Stimulated activated effector memory CD8-positive, alpha-beta T cell treated with anti-CD3 and anti-CD28 coated beads, Interleukin-12 subunit alpha, Interleukin-12 subunit beta, amount 100 ng/mL, for 72 hours (primary cell): ENCODE measurements around the gene DND1.
"Not testable (repeated sequence)": the region's sequence is repeated elsewhere in the genome, so short reads cannot be mapped to it uniquely, and the experiment has no call there.

Experiments
- ATAC-seq: fragments of 150-1000 bp; cut with Tn5 transposase; 2 replicates; pipeline ENCODE4 v1.10.0; 2021
- DNase-seq, 2 donors: peaks; one replicate each; pipeline ENCODE4 v3.0.0; 2021 to 2022; ENCODE audit warnings: low spot score in 2 of 2
- H3K27ac Mint-ChIP-seq: one replicate; pipeline ENCODE4 v1.8.0; 2022; ENCODE audit warnings: mild to moderate bottlenecking, mixed read lengths
- H3K36me3 Mint-ChIP-seq: one replicate; pipeline ENCODE4 v1.8.0; 2022; ENCODE audit warnings: mild to moderate bottlenecking, mixed read lengths
- H3K4me1 Mint-ChIP-seq: one replicate; pipeline ENCODE4 v1.8.0; 2022; ENCODE audit warnings: mixed read lengths
- H3K4me3 Mint-ChIP-seq: one replicate; pipeline ENCODE4 v1.8.0; 2022; ENCODE audit warnings: mild to moderate bottlenecking, mixed read lengths
- H3K9me3 Mint-ChIP-seq: one replicate; pipeline ENCODE4 v1.8.0; 2022; ENCODE audit warnings: mixed read lengths

DND1 gene

DNA sequence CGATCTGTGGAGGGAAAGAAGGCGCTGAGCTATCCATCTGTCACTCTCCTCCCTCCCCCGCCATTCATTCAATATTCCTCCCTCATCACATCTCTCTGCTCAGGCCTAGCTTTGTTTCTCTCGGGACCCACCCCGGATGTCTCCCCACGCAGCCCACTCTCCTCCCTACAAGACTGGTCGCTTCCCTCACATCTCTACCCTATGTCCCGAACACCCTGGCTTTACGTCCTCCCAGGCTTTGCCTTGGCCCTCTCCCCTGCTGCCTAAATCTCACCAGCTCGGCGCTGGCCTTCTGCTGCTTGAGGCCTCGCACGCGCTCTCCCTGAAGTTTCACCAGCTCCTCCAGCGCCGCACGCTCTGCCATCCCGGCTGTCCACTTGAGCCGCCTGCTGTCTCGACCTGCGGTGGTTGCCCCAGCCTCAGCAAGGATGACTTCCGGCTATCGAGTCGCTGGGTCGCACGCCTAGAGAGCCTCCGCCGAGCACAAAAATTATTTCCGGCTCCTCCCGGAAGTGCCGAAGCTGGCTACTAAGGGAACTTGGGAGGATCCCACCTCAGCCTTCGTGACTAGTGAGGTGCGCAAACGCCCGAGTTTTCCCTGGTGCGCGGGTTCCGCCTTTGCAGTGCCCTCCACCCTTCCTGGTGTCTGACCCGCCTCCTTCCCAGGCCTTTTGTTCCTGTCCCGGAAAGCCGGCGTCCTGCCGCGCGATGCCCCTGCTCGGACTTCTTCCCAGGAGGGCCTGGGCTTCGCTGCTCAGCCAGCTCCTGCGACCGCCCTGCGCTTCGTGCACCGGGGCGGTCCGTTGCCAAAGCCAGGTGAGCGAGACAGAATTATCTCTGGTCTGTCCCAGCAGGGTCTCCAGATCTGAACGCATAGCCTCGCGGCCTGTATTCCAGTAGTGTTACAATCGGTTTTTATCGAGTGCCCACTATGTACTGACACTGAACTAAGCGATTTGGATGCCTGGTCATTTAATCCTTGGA lies 17.9 kb upstream of the DND1 start, which contains the start of the genes HARS1 and HARS2:
Gene HARS1 (minus strand): TSS at position 430 of the 984 bp plus-strand sequence. CDS start 66 bp downstream, at position 364.
Gene HARS2 (plus strand): TSS at position 515 of the 984 bp plus-strand sequence. CDS start 194 bp downstream, at position 709.
- Mint-ChIP-seq H3K4me3 (peak within 1 kb of the TSS; percentile 97), H3K27ac (peak within 1 kb of the TSS; percentile 96), H3K4me1 (peaks cover 29% of the 10 kb centered on the region), H3K9me3 (no peaks in the 10 kb centered on the region), H3K36me3 (peaks cover 85% of the 10 kb centered on the region)
- peak; percentile 97 for ATAC-seq
- DNase-seq: peak; percentile 63 to 91

GRCh38 chr5:140690376-140690932 lies 17.1 kb upstream of the DND1 start:
- Mint-ChIP-seq H3K4me3 (peak overlapping the region; percentile 97), H3K36me3 (peaks cover 85% of the 10 kb centered on the region), H3K4me1 (peaks cover 29% of the 10 kb centered on the region), H3K27ac (peak overlapping the region; percentile 96), H3K9me3 (no peaks in the 10 kb centered on the region)
- no peak for DNase-seq
- ATAC-seq: peak; percentile 4

DNA sequence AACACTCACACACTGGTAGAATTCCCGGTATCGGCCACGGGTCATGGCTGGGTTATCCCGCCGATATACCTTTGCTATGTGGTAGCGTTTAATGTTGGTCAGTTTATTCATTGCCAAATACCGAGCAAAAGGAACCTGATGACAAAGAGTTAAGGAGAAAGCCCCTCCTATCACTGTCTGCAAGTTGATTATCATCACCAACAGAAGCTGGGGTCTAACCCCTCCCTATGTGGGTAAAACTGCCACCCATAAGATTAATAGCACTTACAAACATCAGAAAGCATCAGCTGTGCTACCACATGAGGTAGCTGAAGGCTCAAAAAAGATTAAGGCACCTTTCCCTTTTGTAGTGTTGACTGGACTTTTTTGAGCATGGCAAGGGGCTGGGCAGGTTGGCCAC lies 5.6 kb upstream of the DND1 start:
- Mint-ChIP-seq H3K27ac (peak overlapping the region; percentile 64), H3K4me3 (no peak overlapping the region)

DNA sequence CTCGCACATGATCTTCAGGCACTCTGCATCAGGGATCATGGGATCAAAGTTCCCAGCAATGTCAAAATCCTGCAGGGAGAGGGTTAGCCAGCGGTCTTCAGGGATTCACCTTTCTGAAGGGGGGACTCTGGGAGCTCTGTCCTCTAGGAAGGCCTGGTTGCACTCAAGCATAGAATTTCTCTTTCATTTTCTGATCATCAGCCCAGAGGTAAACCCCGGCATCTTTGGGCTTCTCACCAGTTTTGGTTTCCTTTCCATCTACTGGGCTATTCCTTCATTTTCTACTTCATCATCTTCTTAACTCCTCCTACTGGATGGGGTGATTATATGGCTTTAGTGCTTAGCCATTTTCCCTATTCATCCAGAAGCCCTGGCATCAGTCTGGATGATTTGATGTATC lies 4.6 kb upstream of the DND1 start:
- ATAC-seq (no peak), DNase-seq (no peak)
- peaks cover 96% of the 10 kb centered on the region for H3K36me3 Mint-ChIP-seq
- H3K27ac Mint-ChIP-seq: peak overlapping the region; percentile 23
- no peaks in the 10 kb centered on the region for H3K9me3 Mint-ChIP-seq
- H3K4me1 Mint-ChIP-seq: no peaks in the 10 kb centered on the region
- no peak overlapping the region for H3K4me3 Mint-ChIP-seq

More for the DNA sequence above, 5.6 kb upstream of the DND1 start:
- no peak for ATAC-seq
- Mint-ChIP-seq H3K4me1 (no peaks in the 10 kb centered on the region), H3K9me3 (no peaks in the 10 kb centered on the region), H3K36me3 (peaks cover 93% of the 10 kb centered on the region)
- DNase-seq: no peak

GRCh38 chr5:140674629-140675028 lies 1.3 kb upstream of the DND1 start:
- H3K36me3 Mint-ChIP-seq: peaks cover 97% of the 10 kb centered on the region
- H3K9me3 Mint-ChIP-seq: no peaks in the 10 kb centered on the region
- DNase-seq (no peak), ATAC-seq (no peak)
- H3K4me3 Mint-ChIP-seq: no peak overlapping the region
- no peaks in the 10 kb centered on the region for H3K4me1 Mint-ChIP-seq
- H3K27ac Mint-ChIP-seq: peak overlapping the region; percentile 60

- no peaks in the 10 kb centered on the region for H3K4me1 Mint-ChIP-seq
- H3K36me3 Mint-ChIP-seq: peaks cover 97% of the 10 kb centered on the region
- H3K27ac Mint-ChIP-seq: peak overlapping the region; percentile 60
- no peaks in the 10 kb centered on the region for H3K9me3 Mint-ChIP-seq
- DNase-seq (no peak), ATAC-seq (no peak)
- H3K4me3 Mint-ChIP-seq: no peak overlapping the region
These were observed 835 bp upstream of the DND1 start for GRCh38 chr5:140674211-140674610.

DNA sequence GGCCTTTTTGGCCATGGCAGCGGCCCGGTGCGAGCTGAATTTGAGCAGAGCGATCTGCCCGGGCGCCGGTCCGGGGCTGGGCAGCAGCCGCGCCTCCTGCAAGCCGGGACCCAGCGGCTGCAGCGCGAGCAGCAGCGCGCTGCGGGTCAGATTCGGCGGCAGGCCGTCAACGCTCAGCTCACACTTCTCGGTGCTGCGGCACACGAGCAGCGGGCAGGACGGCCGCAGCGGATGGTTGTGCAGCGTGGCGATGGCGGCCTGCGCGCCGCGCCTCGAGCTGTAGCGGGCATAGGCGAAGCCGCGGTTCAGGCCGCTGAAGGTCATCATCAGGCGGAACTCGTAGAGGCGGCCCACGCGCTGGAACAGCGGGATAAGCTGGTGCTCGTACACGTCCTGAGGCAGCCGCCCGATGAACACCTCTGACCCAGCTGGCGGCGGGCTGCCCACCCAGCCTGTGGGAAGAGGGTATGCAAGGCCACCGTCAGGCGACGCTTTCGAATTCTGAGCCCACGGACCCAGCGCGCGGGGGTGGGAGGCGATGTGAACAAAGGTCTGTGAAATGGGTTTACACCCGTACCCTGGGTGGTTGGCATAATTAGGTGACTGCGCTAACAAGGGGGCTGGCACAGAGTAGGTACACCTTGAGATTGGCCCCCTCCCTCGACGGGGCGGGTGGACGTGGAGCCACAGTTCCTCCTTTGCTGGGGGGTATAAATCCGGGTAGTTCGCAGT lies 755 bp downstream of the DND1 start:
- Mint-ChIP-seq H3K27ac (no peak overlapping the region), H3K4me1 (peaks cover 8% of the 10 kb centered on the region), H3K4me3 (no peak overlapping the region), H3K9me3 (no peaks in the 10 kb centered on the region), H3K36me3 (peaks cover 97% of the 10 kb centered on the region)
- DNase-seq (no peak), ATAC-seq (no peak)

GRCh38 chr5:140671472-140672125 lies 1.8 kb downstream of the DND1 start:
- no peak overlapping the region for H3K4me3 Mint-ChIP-seq
- peaks cover 16% of the 10 kb centered on the region for H3K4me1 Mint-ChIP-seq
- peaks cover 93% of the 10 kb centered on the region for H3K36me3 Mint-ChIP-seq
- ATAC-seq: no peak
- no peak for DNase-seq
- H3K9me3 Mint-ChIP-seq: no peaks in the 10 kb centered on the region
- no peak overlapping the region for H3K27ac Mint-ChIP-seq

- ATAC-seq, DNase-seq, H3K27ac Mint-ChIP-seq, H3K4me3 Mint-ChIP-seq, H3K9me3 Mint-ChIP-seq: not testable (repeated sequence)
- peaks cover 22% of the 10 kb centered on the region for H3K4me1 Mint-ChIP-seq
- H3K36me3 Mint-ChIP-seq: peaks cover 88% of the 10 kb centered on the region
These were observed 2.3 kb downstream of the DND1 start for GRCh38 chr5:140671035-140671434.

GRCh38 chr5:140664359-140665119 lies 8.8 kb downstream of the DND1 start, which contains the start of gene WDR55:
Gene WDR55 (plus strand): TSS chr5:140664904. CDS start chr5:140664913, 9 bp downstream.
- peaks cover 37% of the 10 kb centered on the region for H3K4me1 Mint-ChIP-seq
- DNase-seq (peak; percentile 88 to 97), ATAC-seq (peak; percentile 98)
- no peaks in the 10 kb centered on the region for H3K9me3 Mint-ChIP-seq
- H3K36me3 Mint-ChIP-seq: peaks cover 81% of the 10 kb centered on the region
- H3K4me3 Mint-ChIP-seq: peak within 1 kb of the TSS; percentile 100
- peak within 1 kb of the TSS; percentile 97 for H3K27ac Mint-ChIP-seq

DNA sequence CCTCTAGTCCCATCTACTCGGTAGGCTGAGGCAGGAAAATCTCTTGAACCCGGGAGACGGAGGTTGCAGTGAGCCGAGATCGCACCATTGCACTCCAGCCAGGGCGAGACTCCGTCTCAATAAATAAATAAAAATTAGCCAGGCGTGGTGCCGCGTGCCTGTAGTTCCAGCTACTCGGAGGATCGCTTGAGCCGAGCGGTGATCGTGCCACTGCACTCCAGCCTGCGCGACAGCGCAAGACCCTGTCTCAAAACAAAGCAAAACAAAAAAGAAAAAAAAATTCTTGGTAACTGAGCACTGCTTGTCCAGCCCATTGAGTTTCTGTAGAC lies 9.4 kb downstream of the DND1 start:
- H3K36me3 Mint-ChIP-seq: peaks cover 81% of the 10 kb centered on the region
- H3K9me3 Mint-ChIP-seq: no peaks in the 10 kb centered on the region
- no peak for ATAC-seq
- H3K4me3 Mint-ChIP-seq: peak overlapping the region; percentile 100
- peaks cover 37% of the 10 kb centered on the region for H3K4me1 Mint-ChIP-seq
- H3K27ac Mint-ChIP-seq: peak overlapping the region; percentile 97
- no peak for DNase-seq

DNA sequence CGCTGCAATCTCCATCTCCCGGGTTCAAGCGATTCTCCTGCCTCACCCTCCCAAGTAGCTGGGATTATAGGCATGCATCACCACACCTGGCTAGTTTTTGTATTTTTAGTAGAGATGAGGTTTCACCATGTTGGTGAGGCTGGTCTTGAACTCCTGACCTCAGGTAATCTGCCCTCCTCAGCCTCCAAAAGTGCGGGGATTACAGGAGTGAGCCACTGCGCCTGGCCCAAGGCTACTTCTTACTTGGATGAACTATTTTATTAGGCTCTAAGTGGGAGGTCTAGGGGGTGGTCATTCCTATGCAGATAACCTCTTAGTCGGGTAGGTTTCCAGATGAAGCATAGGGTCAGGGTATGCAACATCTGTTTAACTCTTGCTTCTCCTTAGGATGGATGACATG lies 13.0 kb downstream of the DND1 start:
- H3K36me3 Mint-ChIP-seq: peaks cover 96% of the 10 kb centered on the region
- not testable (repeated sequence) for H3K4me3 Mint-ChIP-seq, ATAC-seq, H3K9me3 Mint-ChIP-seq, DNase-seq, H3K27ac Mint-ChIP-seq
- peaks cover 13% of the 10 kb centered on the region for H3K4me1 Mint-ChIP-seq

DNA sequence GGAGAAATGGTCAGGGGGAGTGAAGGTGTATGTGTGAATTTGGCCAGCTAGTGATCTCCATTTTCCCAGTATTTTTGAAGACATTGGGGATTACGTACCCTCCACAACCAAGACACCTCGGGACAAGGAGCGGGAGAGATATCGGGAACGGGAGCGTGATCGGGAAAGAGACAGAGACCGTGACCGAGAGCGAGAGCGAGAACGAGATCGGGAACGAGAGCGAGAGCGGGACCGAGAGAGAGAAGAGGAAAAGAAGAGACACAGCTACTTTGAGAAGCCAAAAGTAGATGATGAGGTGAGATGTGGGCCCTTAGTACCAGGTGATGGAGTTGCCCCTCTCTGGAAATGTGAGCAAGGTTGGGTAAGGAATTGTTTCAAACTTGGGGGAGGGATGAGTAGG lies 14.5 kb downstream of the DND1 start:
- H3K27ac Mint-ChIP-seq: peak overlapping the region; percentile 58
- DNase-seq: no peak
- peaks cover 5% of the 10 kb centered on the region for H3K4me1 Mint-ChIP-seq
- no peak overlapping the region for H3K4me3 Mint-ChIP-seq
- peaks cover 96% of the 10 kb centered on the region for H3K36me3 Mint-ChIP-seq
- ATAC-seq: no peak
- H3K9me3 Mint-ChIP-seq: no peaks in the 10 kb centered on the region

DNA sequence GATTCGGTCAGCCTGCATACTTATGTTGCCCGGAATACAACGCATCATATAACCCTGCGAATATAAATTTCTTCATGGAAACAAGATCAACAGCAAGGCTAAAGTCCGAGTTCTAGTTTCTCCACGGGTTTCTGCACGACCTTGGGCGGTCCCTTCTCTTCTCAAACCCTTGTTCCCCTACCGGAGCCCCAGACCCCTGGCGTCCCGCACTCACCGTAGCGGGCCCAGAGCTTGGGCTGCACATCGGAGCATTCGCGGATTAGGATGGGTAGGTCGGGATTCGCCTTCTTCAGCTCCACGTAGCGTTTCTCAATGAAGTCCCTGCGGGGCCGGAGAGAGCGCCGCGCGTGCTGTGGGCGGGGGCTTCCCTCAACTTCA lies 26.3 kb downstream of the DND1 start:
- H3K4me1 Mint-ChIP-seq: peaks cover 58% of the 10 kb centered on the region
- peak; percentile 40 for ATAC-seq
- peak overlapping the region; percentile 88 for H3K4me3 Mint-ChIP-seq
- no peaks in the 10 kb centered on the region for H3K9me3 Mint-ChIP-seq
- H3K27ac Mint-ChIP-seq: peak overlapping the region; percentile 95
- H3K36me3 Mint-ChIP-seq: peaks cover 94% of the 10 kb centered on the region
- no peak for DNase-seq
